Measurements from ENCODE around the gene SCGB1D4. TPM values are rescaled to one million over a fixed set of nuclear protein-coding genes. Genes with fewer than 3 reads are reported as not detected.
"Not testable (repeated sequence)": the region's sequence is repeated elsewhere in the genome, so short reads cannot be mapped to it uniquely, and the experiment has no call there.

Gene SCGB1D4, protein sequence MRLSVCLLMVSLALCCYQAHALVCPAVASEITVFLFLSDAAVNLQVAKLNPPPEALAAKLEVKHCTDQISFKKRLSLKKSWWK
- polyA plus RNA-seq (2014; cell fraction: cytosol; rRNA removed) = not detected in 2 replicates
- not detected in 2 replicates for polyA plus RNA-seq (2014; cell fraction: nucleus; rRNA removed)

DNA sequence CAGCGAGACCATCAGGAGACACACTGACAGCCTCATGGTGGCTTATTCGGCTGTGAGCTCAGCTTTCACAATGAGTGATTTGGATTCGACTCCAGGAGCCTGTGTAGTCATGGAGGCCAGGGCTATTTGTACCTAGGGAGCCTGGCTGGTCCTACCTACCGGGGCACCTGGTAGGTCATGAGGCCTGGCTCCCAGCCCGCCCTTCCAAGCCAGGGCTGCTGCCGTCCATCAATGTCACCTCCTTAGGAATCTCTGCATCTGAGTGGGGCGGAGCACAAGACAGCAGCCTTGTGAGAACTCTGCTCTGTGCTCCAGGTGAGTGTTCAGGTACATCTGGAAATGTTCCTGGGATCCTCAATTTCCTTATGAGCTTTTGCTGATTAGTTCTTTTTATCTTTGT is at the start of gene SCGB1D4:
TSS of gene SCGB1D4 (minus strand) at position 101 of the 400 bp plus-strand sequence. CDS start at position 36, 65 bp downstream.
- no peak for DNase-seq (ENCODE audit: low spot score)

- DNase-seq (ENCODE audit: low spot score) = no peak
These were observed 47.0 kb upstream of the SCGB1D4 start for GRCh38 chr11:62345861-62346260.

- no peak for DNase-seq (ENCODE audit: low spot score)
These were observed 45.3 kb upstream of the SCGB1D4 start for GRCh38 chr11:62344210-62344609.

GRCh38 chr11:62343646-62344190 is 44.8 kb upstream of the SCGB1D4 start:
- DNase-seq (ENCODE audit: low spot score) = not testable (repeated sequence)

DNA sequence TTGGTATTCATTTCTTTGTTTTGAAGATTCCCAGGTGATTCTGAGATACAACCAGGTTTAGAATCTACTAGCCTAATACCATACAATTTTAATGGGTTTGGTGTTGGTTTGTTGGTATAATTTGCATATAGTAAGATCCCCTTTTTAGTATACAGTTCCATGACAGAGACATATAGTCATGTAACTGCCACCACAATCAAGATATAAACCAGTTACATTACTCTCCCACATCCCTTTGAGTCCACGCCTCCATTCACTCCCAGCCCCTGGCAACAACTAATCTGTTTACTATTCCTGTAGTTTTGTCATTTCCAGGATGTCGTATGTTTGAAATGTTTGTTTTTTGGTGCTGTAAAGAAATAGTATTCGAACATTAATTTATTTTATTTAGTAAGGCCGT is 42.7 kb upstream of the SCGB1D4 start:
- no peak for DNase-seq (ENCODE audit: low spot score)

DNA sequence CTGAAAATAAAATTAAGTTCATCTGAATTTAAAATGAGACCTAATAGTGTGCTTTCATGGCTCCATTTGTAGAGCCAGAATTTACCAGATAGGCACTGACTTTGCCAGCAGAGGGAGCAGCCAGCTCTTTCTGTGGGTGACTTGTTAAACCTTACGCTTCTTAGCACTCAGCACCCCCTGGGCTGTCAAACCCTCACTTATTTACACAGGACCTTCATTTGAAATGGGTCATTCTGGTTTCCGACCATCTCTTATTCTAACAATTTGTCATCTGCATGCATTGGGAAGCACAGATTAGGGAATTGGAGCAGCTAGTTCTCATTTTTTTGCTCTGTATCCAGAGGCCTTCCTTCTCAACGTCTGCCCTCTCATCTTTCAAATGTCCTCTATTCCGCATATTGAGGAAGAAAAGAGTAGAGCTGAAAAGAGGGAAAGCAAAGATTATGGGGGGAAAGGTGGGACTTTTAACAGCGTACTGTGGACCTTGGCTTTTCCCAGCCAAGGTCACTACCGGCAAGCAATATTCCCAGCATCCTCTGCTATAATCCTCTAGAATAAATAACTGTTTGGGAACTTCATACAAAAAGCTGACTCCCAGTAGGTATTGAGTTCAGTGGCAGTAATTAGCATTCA is 41.5 kb upstream of the SCGB1D4 start:
- peak; percentile 48 for DNase-seq (ENCODE audit: low spot score)

- no peak for DNase-seq (ENCODE audit: low spot score)
These were observed 39.3 kb upstream of the SCGB1D4 start for GRCh38 chr11:62338218-62338617.

DNA sequence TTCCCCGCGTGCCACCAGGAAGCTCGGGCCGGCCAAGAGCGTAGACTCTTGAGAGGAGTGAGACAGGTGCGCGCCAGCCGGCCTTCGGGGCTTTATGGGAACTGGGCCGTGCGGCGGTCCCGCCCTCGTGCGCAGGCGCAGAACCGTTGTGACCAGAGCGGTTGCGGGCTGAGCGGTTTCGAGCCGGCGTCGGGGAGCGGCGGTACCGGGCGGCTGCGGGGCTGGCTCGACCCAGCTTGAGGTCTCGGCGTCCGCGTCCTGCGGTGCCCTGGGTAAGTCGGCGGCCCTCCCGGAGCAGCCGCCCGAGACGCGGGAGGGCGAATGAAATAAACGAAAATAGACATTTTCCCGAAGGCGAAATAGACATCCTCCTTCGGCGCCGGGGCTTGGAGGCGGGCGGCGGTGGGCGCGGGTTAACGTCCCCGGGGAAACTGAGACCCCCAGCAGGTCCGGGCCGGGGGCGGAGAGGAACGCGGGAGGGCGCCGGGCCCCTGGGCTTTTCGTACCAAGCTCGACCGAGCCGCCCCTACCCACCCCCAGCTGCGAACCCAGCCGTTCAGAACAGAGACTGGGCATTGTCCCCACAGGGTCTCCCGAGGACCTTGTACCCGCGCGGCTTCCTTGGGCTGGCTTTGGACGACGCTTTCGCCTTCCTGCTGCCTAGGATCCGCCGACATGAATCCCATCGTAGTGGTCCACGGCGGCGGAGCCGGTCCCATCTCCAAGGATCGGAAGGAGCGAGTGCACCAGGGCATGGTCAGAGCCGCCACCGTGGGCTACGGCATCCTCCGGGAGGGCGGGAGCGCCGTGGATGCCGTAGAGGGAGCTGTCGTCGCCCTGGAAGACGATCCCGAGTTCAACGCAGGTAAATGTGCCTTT is 38.7 kb upstream of the SCGB1D4 start, which contains the start of gene ASRGL1:
TSS of gene ASRGL1 (plus strand) at position 146 of the 879 bp plus-strand sequence. CDS start at position 676, 530 bp downstream.
- DNase-seq (ENCODE audit: low spot score) = peak; percentile 83

DNA sequence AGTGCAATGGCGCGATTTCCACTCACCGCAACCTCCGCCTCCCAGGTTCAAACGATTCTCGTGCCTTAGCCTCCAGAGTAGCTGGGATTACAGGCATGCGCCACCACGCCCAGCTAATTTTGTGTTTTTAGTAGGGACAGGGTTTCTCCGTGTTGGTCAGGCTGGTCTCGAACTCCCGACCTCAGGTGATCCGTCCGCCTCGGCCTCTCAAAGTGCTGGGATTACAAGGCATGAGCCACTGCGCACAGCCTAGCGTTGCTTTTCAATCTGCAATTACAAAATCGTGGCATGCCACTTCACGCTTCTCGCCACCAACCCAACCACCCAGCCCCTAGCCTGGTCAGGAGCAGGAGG is 38.1 kb upstream of the SCGB1D4 start:
- DNase-seq (ENCODE audit: low spot score) = not testable (repeated sequence)

- DNase-seq (ENCODE audit: low spot score) = no peak
These were observed 34.9 kb upstream of the SCGB1D4 start for GRCh38 chr11:62333768-62334167.

GRCh38 chr11:62331264-62331663 is 32.4 kb upstream of the SCGB1D4 start:
- not testable (repeated sequence) for DNase-seq (ENCODE audit: low spot score)

- not testable (repeated sequence) for DNase-seq (ENCODE audit: low spot score)
These were observed 28.7 kb upstream of the SCGB1D4 start for GRCh38 chr11:62327541-62327940.

- not testable (repeated sequence) for DNase-seq (ENCODE audit: low spot score)
These were observed 27.8 kb upstream of the SCGB1D4 start for GRCh38 chr11:62326719-62327118.

DNA sequence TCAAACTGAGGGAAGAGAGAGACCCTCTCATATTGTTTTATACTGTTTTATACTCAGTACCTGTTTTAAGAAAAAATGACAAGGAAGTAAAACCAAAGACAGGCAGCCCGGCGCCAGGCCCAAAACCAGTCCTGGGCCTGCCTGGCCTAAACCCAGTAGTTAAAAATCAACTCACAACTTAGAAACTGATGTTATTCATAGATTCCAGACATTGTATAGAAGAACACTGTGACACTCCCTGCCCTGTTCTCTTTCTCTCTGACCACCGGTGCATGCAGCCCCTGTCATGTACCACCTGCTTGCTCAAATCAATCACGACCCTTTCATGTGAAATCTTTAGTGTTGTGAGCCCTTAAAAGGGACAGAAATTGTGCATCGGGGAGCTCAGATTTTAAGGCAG is 26.9 kb upstream of the SCGB1D4 start:
- not testable (repeated sequence) for DNase-seq (ENCODE audit: low spot score)

- DNase-seq (ENCODE audit: low spot score) = peak; percentile 34
These were observed 26.1 kb upstream of the SCGB1D4 start for GRCh38 chr11:62324731-62325556.

DNA sequence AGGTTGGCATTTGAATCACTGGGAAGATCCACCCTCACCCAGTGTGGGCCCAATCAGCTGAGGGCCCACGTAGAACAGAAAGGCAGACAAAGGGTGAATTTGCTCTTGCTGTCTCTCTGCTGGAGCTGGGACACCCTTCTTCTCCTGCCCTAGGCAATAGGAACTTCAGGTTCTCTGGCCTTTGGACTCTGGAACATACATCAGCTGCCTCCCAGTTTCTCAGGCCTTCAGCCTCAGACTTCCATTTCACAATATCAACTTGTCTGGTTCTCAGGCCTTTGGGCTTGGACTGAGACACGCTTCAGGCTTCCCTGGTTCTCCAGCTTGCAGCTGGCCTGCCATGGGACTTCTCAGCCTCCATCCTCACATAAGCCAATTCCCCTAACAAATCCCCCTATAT is 23.6 kb upstream of the SCGB1D4 start:
- DNase-seq (ENCODE audit: low spot score) = no peak

DNA sequence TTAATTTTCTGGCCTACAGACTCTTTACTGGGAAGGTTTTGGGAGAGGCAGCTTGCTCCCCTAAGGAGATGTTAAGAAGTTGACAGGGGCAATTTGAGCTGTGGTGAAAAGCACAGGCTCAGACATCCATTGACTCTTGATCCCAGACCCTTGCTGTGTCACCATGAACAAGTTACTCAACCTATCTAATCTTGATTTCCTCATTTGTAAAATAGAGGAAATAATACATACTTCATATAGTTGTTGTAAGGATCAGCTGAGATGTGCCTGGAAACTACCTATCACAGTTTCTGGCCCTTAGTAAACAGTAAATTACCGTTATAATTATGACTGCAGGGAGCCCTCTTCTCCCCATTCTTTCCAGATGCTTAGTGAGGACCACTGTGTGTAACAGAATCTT is 16.6 kb upstream of the SCGB1D4 start:
- DNase-seq (ENCODE audit: low spot score) = no peak

DNA sequence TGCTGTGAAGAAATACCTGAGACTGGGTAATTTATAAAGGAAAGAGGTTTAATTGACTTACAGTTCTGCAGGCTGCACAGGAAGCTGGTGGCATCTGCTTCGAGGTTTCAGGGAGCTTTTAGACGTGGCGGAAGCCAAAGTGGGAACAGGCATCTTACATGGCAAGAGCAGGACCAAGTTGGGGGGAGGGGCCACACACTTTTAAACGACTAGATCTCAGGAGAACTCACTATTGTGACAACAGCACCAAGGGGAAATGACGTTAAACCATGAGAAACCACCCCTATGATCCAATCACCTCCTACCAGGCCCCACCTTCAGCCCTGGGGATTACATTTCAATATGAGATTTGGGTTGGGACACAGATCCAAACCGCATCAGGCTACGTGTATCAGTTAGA is 11.1 kb upstream of the SCGB1D4 start:
- no peak for DNase-seq (ENCODE audit: low spot score)

- no peak for DNase-seq (ENCODE audit: low spot score)
These were observed 9.1 kb upstream of the SCGB1D4 start for GRCh38 chr11:62307950-62308349.

- DNase-seq (ENCODE audit: low spot score) = no peak
These were observed 7.4 kb upstream of the SCGB1D4 start for GRCh38 chr11:62306227-62306626.

GRCh38 chr11:62295504-62295903 is 3.4 kb downstream of the SCGB1D4 start:
- DNase-seq (ENCODE audit: low spot score) = no peak

Data from SK-N-DZ (cell line).